Lower leg skin (tissue), 3 donors: ENCODE data around the gene IL2RA.

Source experiments
- CTCF ChIP-seq, 3 donors: fragments of 450-650 bp; IDR thresholded peaks; one replicate each; pipeline ENCODE4 v1.5.1; 2016; ENCODE audit warnings: antibody characterized with exemption in 3 of 3, mild to moderate bottlenecking in 3 of 3, moderate library complexity in 2 of 3
- POLR2A ChIP-seq, 2 donors: fragments of 450-650 bp; IDR thresholded peaks; one replicate each; pipeline ENCODE4 v1.6.1; 2016 to 2017; ENCODE audit warnings: antibody characterized with exemption in 2 of 2, mild to moderate bottlenecking in 1 of 2, moderate library complexity in 1 of 2

GRCh38 chr10:6018422-6018821 is 43.7 kb downstream of the IL2RA start:
- TF ChIP-seq CTCF (IDR thresholded peaks at IDR 0.05) (no peak), POLR2A (IDR thresholded peaks at IDR 0.05) (no peak)
